Osteocyte (in vitro differentiated cells): Measurements from ENCODE around the gene ATP8A2. TPM values are rescaled to one million over a fixed set of nuclear protein-coding genes. Genes with fewer than 3 reads are reported as not detected.

Experiments used
- DNase-seq: peaks from one replicate; pipeline ENCODE4 v3.0.0; 2021; ENCODE audit warnings: mixed read lengths; ENCODE audit not compliant: unreplicated experiment; ENCODE audit errors: extremely low spot score
- H3K27ac Mint-ChIP-seq: one replicate; pipeline ENCODE4 v1.8.0; 2021; ENCODE audit warnings: mild to moderate bottlenecking, mixed read lengths; ENCODE audit not compliant: unreplicated experiment
- H3K27me3 Mint-ChIP-seq: one replicate; pipeline ENCODE4 v1.8.0; 2021; ENCODE audit warnings: mixed read lengths; ENCODE audit not compliant: unreplicated experiment
- H3K36me3 Mint-ChIP-seq: one replicate; pipeline ENCODE4 v1.8.0; 2021; ENCODE audit warnings: mixed read lengths; ENCODE audit not compliant: unreplicated experiment
- H3K4me1 Mint-ChIP-seq: one replicate; pipeline ENCODE4 v1.8.0; 2021; ENCODE audit warnings: mixed read lengths; ENCODE audit not compliant: unreplicated experiment
- H3K4me3 Mint-ChIP-seq: one replicate; pipeline ENCODE4 v1.8.0; 2021; ENCODE audit warnings: mild to moderate bottlenecking, moderate library complexity, mixed read lengths; ENCODE audit not compliant: unreplicated experiment
- H3K9me3 Mint-ChIP-seq: one replicate; pipeline ENCODE4 v1.8.0; 2021; ENCODE audit warnings: mixed read lengths; ENCODE audit not compliant: unreplicated experiment
- total RNA-seq: library from RNA; stranded (reverse); gene quantifications from 2 replicates; pipeline ENCODE4 v1.2.1, GENCODE V29; 2021
- TF ChIP-seq, protein P1 (sequence below): fragments of 200-600 bp; sonication (generic); IDR thresholded peaks from 2 replicates; pipeline ENCODE4 v1.5.0; 2021; ENCODE audit warnings: antibody characterized with exemption, mild to moderate bottlenecking, moderate library complexity

Gene ATP8A2
- total RNA-seq, 1 donor from 2014 or later, result 1.1 TPM

DNA sequence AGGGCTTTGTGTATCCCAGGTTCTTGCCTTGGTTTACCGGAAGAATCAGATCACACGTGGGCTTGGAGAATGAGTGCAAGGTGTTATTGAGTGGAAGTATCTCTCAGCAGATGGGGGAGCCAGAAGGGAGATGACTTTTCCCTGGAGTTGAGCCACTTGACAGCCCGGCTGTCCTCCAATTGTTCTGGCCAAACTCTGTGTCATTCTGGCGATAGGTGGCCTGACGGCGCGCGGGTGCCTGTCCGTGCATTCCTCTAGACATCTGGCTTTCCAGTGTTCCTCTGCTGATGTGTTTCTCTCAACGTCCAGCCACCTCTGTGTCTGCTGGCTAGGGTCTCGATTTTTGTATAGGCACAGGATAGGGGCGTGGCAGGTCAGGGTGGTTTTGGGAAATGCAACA is 498.2 kb downstream of the ATP8A2 start:
- H3K9me3 Mint-ChIP-seq, result no peaks in the 10 kb centered on the region
- H3K4me1 Mint-ChIP-seq, result peaks cover 11% of the 10 kb centered on the region
- no peaks in the 10 kb centered on the region for H3K36me3 Mint-ChIP-seq
- H3K27me3 Mint-ChIP-seq, result no peaks in the 10 kb centered on the region
- TF ChIP-seq, protein P1, sequence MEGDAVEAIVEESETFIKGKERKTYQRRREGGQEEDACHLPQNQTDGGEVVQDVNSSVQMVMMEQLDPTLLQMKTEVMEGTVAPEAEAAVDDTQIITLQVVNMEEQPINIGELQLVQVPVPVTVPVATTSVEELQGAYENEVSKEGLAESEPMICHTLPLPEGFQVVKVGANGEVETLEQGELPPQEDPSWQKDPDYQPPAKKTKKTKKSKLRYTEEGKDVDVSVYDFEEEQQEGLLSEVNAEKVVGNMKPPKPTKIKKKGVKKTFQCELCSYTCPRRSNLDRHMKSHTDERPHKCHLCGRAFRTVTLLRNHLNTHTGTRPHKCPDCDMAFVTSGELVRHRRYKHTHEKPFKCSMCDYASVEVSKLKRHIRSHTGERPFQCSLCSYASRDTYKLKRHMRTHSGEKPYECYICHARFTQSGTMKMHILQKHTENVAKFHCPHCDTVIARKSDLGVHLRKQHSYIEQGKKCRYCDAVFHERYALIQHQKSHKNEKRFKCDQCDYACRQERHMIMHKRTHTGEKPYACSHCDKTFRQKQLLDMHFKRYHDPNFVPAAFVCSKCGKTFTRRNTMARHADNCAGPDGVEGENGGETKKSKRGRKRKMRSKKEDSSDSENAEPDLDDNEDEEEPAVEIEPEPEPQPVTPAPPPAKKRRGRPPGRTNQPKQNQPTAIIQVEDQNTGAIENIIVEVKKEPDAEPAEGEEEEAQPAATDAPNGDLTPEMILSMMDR, result no peak
- no peak for DNase-seq
- no peak overlapping the region for H3K27ac Mint-ChIP-seq
- H3K4me3 Mint-ChIP-seq, result no peak overlapping the region

DNA sequence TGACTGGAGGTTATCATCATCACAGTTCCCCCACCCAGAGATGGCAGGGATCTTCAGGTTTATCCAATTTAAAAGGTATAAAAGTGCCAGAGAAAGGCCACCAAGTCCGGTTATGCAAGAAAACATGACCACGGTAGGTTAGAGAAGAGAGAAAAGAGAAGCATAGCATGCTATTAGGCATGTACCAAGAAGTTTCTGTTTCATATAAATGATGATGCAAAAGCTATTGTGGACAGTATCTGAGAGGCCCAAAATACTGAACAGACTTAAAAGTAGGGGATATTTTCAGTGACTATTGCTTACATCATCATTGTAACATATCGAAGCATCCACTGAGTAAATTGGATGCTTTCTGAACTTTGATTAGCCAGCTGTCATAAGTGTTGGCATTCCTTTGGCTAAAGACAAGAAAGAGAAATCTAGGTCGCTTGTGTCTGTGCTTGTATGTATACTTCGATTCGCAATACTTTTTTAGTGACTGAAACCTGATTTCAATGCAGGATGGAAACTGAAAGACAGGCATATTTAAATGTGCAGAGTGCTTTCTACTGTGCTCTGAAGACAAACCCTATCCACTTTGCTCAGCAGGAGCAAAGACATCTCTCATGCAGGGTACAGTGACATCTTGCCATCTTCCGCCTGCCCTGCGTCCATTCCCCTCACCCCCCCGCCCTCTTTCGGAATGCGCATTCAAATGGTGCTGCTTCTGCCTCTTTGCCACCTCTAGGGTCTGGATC is 499.8 kb downstream of the ATP8A2 start:
- Mint-ChIP-seq H3K27ac (no peak overlapping the region), H3K9me3 (no peaks in the 10 kb centered on the region), H3K4me1 (peaks cover 3% of the 10 kb centered on the region), H3K36me3 (no peaks in the 10 kb centered on the region), H3K4me3 (no peak overlapping the region), H3K27me3 (no peaks in the 10 kb centered on the region)
- no peak for DNase-seq
- TF ChIP-seq, protein P1, result no peak

DNA sequence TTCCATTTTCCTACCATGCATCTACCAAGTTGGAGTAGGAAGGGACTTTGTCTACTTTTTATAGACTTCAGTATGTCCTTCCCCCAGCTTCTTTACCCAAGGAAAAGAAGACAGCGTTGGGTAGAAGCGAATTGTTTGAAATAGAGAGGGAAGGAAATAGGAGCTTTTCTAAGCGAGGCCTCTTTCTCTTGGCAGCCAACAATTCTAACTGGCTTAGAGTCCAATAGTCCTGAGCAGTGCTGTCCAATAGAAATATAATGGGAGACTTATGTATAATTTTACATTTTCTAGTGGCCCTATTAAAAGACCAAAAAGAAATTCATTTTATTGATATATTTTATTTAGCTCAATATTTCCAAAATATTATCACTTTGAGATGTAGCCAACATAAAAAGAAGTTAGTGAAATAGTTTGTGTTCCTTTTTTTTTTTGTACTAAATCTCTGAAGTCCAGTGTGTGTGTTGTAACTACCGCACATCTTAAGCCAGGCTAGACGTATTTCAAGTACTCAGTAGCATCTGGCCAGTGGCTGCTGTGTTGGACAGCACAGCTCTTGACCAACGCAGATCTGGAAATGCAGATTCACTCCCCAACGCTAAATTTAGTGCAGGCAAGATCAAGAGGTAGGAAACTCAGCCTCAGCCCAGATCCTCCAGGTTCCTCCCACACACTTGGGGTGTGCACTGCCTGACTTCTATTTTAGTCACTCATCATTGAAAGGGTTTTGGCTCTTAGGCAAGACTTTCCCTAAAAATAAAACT is 500.9 kb downstream of the ATP8A2 start:
- no peak overlapping the region for H3K27ac Mint-ChIP-seq
- H3K4me3 Mint-ChIP-seq, result no peak overlapping the region
- no peaks in the 10 kb centered on the region for H3K9me3 Mint-ChIP-seq
- no peaks in the 10 kb centered on the region for H3K27me3 Mint-ChIP-seq
- H3K4me1 Mint-ChIP-seq, result peaks cover 5% of the 10 kb centered on the region
- TF ChIP-seq, protein P1, result no peak
- no peaks in the 10 kb centered on the region for H3K36me3 Mint-ChIP-seq
- no peak for DNase-seq

DNA sequence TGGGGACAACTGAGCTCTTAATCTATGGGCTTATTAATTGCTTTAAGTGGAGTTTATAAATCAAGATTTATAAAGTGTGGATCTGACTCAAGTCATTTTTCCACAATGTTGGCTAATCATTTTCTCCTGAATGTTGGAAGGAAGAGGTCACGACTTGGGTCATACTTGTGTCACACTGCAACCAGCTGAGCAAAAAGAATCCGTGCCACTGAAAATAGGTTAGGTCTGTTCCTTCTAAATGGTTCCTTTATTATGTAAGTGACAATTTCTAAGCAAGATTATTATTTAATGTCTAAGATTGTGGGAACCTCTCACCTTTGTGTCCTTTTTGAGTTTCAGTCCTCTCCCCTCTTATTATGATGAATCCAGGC is 501.5 kb downstream of the ATP8A2 start:
- Mint-ChIP-seq H3K27ac (no peak overlapping the region), H3K36me3 (no peaks in the 10 kb centered on the region), H3K27me3 (no peaks in the 10 kb centered on the region), H3K9me3 (no peaks in the 10 kb centered on the region), H3K4me1 (peaks cover 5% of the 10 kb centered on the region), H3K4me3 (no peak overlapping the region)
- DNase-seq, result no peak
- TF ChIP-seq, protein P1, result no peak

DNA sequence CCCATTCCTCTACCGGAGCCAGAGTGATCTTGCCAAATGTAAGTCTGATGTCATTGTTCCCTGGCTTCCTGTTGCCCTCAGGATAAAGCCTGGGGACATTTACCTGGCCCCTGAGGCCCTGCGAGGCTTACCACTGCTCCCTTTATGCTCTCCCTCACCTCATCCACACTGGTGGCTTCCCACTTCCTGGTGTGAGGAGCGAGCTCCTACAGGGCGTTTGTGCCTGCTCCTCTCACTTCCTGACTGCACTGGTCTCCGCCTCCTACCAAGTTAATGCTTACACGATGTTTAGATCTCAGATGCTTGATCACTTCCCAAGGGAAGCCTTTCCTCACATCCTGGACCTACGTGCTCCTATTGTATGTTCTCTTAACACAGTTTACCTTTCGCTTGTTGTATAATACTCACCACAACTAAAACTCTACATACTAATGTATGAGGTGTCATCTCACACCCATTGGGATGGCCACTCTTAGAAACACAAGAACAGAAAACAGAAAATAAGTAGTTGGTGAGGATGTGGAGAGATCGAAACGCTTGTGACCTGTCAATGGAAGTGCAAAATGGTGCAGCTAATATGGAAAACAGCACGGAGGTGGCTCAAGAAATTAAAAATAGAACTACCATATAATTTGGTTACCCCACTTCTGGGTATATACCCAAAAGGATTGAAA is 502.4 kb downstream of the ATP8A2 start:
- Mint-ChIP-seq H3K9me3 (no peaks in the 10 kb centered on the region), H3K4me1 (peaks cover 7% of the 10 kb centered on the region), H3K36me3 (no peaks in the 10 kb centered on the region), H3K4me3 (no peak overlapping the region), H3K27ac (no peak overlapping the region), H3K27me3 (no peaks in the 10 kb centered on the region)
- no peak for DNase-seq
- TF ChIP-seq, protein P1, result no peak
